ENCODE measurements around the gene TM4SF20.
A peak's percentile ranks its signal among the peaks of the same experiment; 100 is the strongest.

The TM4SF20 gene

GRCh38 chr2:227407591-227408151 is 28.6 kb upstream of the TM4SF20 start:
- no peak overlapping the region for H3K9ac ChIP-seq (ENCODE audit: low read length)
- H3K4me1 ChIP-seq (ENCODE audit: insufficient read depth, low read length, severe bottlenecking) = no peaks in the 10 kb centered on the region
- H3K79me2 ChIP-seq (ENCODE audit: insufficient read depth, low read length) = no peaks in the 10 kb centered on the region
- no peaks in the 10 kb centered on the region; the same call in 1 of the 2 replicates for H3K27me3 ChIP-seq (ENCODE audit: insufficient read depth, low read length)
- H3K9me3 ChIP-seq (ENCODE audit: low read length) = no peaks in the 10 kb centered on the region
- H4K20me1 ChIP-seq (ENCODE audit: insufficient read depth, low read length) = no peaks in the 10 kb centered on the region
- H2AFZ ChIP-seq (ENCODE audit: low read length) = no peak overlapping the region
- no peaks in the 10 kb centered on the region for H3K36me3 ChIP-seq (ENCODE audit: insufficient read depth, low read length)
- H3K4me3 ChIP-seq (ENCODE audit: low read depth, low read length, poor library complexity, severe bottlenecking) = no peak overlapping the region
- no peak for TF ChIP-seq EZH2 (IDR thresholded peaks at IDR 0.05; ENCODE audit: borderline replicate concordance, low read length)
- TF ChIP-seq, protein P1, sequence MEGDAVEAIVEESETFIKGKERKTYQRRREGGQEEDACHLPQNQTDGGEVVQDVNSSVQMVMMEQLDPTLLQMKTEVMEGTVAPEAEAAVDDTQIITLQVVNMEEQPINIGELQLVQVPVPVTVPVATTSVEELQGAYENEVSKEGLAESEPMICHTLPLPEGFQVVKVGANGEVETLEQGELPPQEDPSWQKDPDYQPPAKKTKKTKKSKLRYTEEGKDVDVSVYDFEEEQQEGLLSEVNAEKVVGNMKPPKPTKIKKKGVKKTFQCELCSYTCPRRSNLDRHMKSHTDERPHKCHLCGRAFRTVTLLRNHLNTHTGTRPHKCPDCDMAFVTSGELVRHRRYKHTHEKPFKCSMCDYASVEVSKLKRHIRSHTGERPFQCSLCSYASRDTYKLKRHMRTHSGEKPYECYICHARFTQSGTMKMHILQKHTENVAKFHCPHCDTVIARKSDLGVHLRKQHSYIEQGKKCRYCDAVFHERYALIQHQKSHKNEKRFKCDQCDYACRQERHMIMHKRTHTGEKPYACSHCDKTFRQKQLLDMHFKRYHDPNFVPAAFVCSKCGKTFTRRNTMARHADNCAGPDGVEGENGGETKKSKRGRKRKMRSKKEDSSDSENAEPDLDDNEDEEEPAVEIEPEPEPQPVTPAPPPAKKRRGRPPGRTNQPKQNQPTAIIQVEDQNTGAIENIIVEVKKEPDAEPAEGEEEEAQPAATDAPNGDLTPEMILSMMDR (IDR thresholded peaks at IDR 0.05; ENCODE audit: low read length) = no peak
- no peaks in the 10 kb centered on the region for H3K9me2 ChIP-seq (ENCODE audit: low read depth, low read length)
- no peaks in the 10 kb centered on the region for H3F3A ChIP-seq (ENCODE audit: insufficient read depth, low read length)
- no peak overlapping the region for H3K27ac ChIP-seq (ENCODE audit: low read depth, low read length, poor library complexity, severe bottlenecking)
- no peak overlapping the region for H3K4me2 ChIP-seq (ENCODE audit: low read length)

DNA sequence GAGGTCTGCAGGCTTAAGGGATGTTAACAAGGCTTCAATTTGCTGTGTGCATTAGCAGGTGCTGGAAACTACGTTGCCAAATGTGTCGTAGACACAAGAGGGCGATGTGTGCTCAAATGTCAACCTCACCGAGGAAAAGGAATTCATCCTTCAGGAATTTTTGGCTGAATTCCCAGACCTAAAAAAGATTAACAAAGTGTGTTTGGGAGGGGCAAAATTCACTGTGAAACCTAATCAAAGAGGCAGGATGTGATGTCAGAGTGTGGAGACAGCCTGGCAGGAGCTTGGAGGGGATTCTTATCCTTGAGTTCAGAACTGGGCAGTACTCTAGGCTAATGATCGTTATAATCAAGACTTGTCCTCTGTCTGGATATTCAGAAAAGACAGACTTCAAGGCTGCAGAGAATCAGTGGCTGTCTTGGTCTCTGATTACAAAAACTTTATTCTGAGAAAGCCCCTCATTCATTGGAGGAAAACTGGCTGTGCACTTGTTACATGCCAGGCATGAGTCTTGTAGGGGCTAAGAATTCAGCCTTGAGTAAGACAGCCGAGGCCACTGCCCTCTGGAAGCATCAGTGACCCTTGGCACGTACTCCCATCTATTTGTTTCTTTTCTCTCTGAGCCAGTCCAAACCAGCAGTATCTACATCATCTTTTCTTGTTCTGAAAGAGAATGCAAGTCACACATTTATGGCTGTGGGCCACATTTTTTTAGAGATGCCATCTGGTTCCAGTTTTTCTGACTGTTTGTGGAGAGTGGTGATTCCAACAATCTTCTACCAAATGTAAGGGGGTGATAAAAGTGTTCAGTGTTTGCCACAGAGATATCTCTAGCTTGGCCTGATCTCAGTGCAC is 27.3 kb upstream of the TM4SF20 start:
- no peaks in the 10 kb centered on the region for H3K79me2 ChIP-seq (ENCODE audit: insufficient read depth, low read length)
- no peak overlapping the region for H3K9ac ChIP-seq (ENCODE audit: low read length)
- H2AFZ ChIP-seq (ENCODE audit: low read length) = no peak overlapping the region
- no peak overlapping the region for H3K27ac ChIP-seq (ENCODE audit: low read depth, low read length, poor library complexity, severe bottlenecking)
- no peaks in the 10 kb centered on the region; the same call in 1 of the 2 replicates for H3K27me3 ChIP-seq (ENCODE audit: insufficient read depth, low read length)
- no peak overlapping the region for H3K4me2 ChIP-seq (ENCODE audit: low read length)
- TF ChIP-seq, protein P1 (IDR thresholded peaks at IDR 0.05; ENCODE audit: low read length) = peak; percentile 74
- no peak for TF ChIP-seq EZH2 (IDR thresholded peaks at IDR 0.05; ENCODE audit: borderline replicate concordance, low read length)
- no peaks in the 10 kb centered on the region for H3K4me1 ChIP-seq (ENCODE audit: insufficient read depth, low read length, severe bottlenecking)
- H3K9me2 ChIP-seq (ENCODE audit: low read depth, low read length) = no peaks in the 10 kb centered on the region
- H3K9me3 ChIP-seq (ENCODE audit: low read length) = no peaks in the 10 kb centered on the region
- no peaks in the 10 kb centered on the region for H4K20me1 ChIP-seq (ENCODE audit: insufficient read depth, low read length)
- H3F3A ChIP-seq (ENCODE audit: insufficient read depth, low read length) = no peaks in the 10 kb centered on the region
- H3K4me3 ChIP-seq (ENCODE audit: low read depth, low read length, poor library complexity, severe bottlenecking) = no peak overlapping the region
- no peaks in the 10 kb centered on the region for H3K36me3 ChIP-seq (ENCODE audit: insufficient read depth, low read length)

DNA sequence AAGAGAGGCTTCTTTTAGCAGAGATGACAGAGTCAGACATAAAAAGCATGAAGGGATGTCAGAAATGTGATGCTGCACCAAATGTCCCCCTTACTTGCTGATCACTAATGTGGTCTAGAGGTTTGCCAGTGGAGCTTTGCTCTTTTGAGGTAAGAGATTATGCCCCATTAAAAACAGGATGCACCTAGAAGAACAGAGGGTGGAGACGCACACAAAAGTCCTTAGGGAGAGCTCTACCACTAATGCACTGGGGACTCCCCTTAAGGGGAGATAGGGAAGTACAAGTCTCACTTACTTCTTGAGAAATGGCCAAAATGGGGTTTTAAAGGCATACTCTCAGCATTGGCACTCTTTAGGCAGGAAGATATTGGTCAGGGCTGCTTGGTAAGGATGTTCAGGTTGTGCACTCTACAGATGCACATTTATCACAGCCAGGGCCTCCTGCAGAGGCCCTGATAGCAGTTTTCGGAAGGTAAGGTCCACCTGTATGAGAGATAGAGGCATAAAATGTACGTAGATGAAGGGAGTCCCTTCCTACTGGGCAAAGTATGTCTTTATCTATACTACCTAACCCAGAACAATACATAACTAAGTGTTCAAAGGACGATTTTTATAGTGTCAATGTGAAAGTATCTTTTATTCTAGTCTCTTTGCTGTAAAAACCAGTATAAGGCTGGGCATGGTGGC is 25.6 kb upstream of the TM4SF20 start:
- Histone ChIP-seq H3K4me3 (ENCODE audit: low read depth, low read length, poor library complexity, severe bottlenecking) (no peak overlapping the region), H3K4me1 (ENCODE audit: insufficient read depth, low read length, severe bottlenecking) (no peaks in the 10 kb centered on the region), H3K27me3 (ENCODE audit: insufficient read depth, low read length) (no peaks in the 10 kb centered on the region; the same call in 1 of the 2 replicates), H3K9ac (ENCODE audit: low read length) (no peak overlapping the region), H3K4me2 (ENCODE audit: low read length) (no peak overlapping the region), H3K36me3 (ENCODE audit: insufficient read depth, low read length) (no peaks in the 10 kb centered on the region), H2AFZ (ENCODE audit: low read length) (no peak overlapping the region), H4K20me1 (ENCODE audit: insufficient read depth, low read length) (no peaks in the 10 kb centered on the region), H3K79me2 (ENCODE audit: insufficient read depth, low read length) (no peaks in the 10 kb centered on the region), H3K9me3 (ENCODE audit: low read length) (no peaks in the 10 kb centered on the region), H3K27ac (ENCODE audit: low read depth, low read length, poor library complexity, severe bottlenecking) (no peak overlapping the region), H3F3A (ENCODE audit: insufficient read depth, low read length) (no peaks in the 10 kb centered on the region), H3K9me2 (ENCODE audit: low read depth, low read length) (no peaks in the 10 kb centered on the region)
- TF ChIP-seq, protein P1 (IDR thresholded peaks at IDR 0.05; ENCODE audit: low read length) = no peak
- TF ChIP-seq EZH2 (IDR thresholded peaks at IDR 0.05; ENCODE audit: borderline replicate concordance, low read length) = no peak
